Parathyroid adenoma (tissue), 2 donors: ENCODE results near the gene PCBD2.
A peak's percentile ranks its signal among the peaks of the same experiment; 100 is the strongest.
"Not testable (repeated sequence)": the region's sequence is repeated elsewhere in the genome, so short reads cannot be mapped to it uniquely, and the experiment has no call there.

ENCODE experiments used
- H2AFZ ChIP-seq: fragments of 300-600 bp; sonication (generic); one replicate; pipeline ENCODE4 v1.7.0; 2017; ENCODE audit warnings: antibody characterized with exemption, mild to moderate bottlenecking
- H3K27ac ChIP-seq: fragments of 300-600 bp; sonication (generic); one replicate; pipeline ENCODE4 v1.7.0; 2017
- H3K27me3 ChIP-seq: fragments of 300-600 bp; sonication (generic); one replicate; pipeline ENCODE4 v1.7.0; 2017; ENCODE audit warnings: low read length; ENCODE audit not compliant: control insufficient read depth, insufficient read depth
- H3K36me3 ChIP-seq: fragments of 300-600 bp; sonication (generic); one replicate; pipeline ENCODE4 v1.7.0; 2017; ENCODE audit warnings: low read length; ENCODE audit not compliant: control insufficient read depth, insufficient read depth
- H3K4me1 ChIP-seq: fragments of 300-600 bp; sonication (generic); one replicate; pipeline ENCODE4 v1.7.0; 2017; ENCODE audit warnings: control low read depth
- H3K4me2 ChIP-seq: fragments of 300-600 bp; sonication (generic); one replicate; pipeline ENCODE4 v1.7.0; 2017; ENCODE audit warnings: low read length
- H3K4me3 ChIP-seq: fragments of 300-600 bp; sonication (generic); one replicate; pipeline ENCODE4 v1.7.0; 2017; ENCODE audit warnings: low read depth, low read length
- H3K79me2 ChIP-seq: fragments of 300-600 bp; sonication (generic); one replicate; pipeline ENCODE4 v1.7.0; 2017; ENCODE audit warnings: control low read depth
- H3K9ac ChIP-seq: fragments of 300-600 bp; sonication (generic); one replicate; pipeline ENCODE4 v1.7.0; 2017; ENCODE audit warnings: mild to moderate bottlenecking
- H3K9me3 ChIP-seq: fragments of 300-600 bp; sonication (generic); one replicate; pipeline ENCODE4 v1.7.0; 2017; ENCODE audit warnings: low read length; ENCODE audit not compliant: control insufficient read depth
- TF ChIP-seq, protein P1 (sequence below): fragments of 300-600 bp; sonication (generic); IDR thresholded peaks from one replicate; pipeline ENCODE4 v1.7.0; 2017; ENCODE audit warnings: antibody characterized with exemption, mild to moderate bottlenecking
- donor health status: primary hyperparathyroidism.

Gene PCBD2

DNA sequence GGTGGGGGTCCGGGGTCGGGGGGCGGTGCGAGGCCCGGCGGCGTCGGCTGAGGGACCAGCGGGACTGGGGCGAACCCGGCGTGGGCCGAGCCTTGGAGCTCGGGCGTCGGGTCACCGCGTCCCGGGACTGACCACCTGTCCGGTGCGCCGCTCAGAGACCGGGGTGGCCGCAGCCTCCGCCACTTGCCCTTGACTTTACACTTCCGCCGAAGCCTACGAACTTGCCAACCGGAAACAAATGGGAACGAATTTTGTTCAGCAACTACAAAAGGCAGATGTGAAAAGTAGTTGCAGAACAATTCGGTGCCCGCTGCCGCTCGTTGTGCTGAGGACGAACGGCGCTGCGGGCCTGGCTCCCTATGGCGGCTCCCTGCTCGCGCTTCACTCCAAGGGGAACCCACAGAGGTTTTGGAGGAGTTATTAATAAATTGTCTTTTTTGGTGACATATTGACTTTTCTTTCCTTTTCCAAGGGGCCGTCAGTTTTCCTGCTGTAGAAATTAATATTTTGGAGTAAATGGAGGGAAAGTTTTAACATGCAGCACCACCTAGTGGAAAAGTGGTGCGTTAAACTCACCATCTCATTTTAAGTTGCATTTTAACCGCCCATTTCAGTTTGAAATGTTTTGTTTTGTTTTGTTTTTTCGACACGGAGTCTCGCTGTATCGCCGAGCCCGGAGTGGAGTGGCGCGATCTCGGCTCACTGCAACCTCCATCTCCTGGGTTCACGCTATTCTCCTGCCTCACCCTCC is 490 bp downstream of the PCBD2 start:
- Histone ChIP-seq H3K4me1 (no peaks in the 10 kb centered on the region), H2AFZ (peak overlapping the region; percentile 79), H3K4me3 (peak overlapping the region; percentile 70), H3K27me3 (no peaks in the 10 kb centered on the region), H3K4me2 (peak overlapping the region; percentile 77), H3K36me3 (no peaks in the 10 kb centered on the region), H3K9ac (no peak overlapping the region), H3K27ac (peak overlapping the region; percentile 88), H3K9me3 (no peaks in the 10 kb centered on the region), H3K79me2 (peaks cover 12% of the 10 kb centered on the region)
- TF ChIP-seq, protein P1, sequence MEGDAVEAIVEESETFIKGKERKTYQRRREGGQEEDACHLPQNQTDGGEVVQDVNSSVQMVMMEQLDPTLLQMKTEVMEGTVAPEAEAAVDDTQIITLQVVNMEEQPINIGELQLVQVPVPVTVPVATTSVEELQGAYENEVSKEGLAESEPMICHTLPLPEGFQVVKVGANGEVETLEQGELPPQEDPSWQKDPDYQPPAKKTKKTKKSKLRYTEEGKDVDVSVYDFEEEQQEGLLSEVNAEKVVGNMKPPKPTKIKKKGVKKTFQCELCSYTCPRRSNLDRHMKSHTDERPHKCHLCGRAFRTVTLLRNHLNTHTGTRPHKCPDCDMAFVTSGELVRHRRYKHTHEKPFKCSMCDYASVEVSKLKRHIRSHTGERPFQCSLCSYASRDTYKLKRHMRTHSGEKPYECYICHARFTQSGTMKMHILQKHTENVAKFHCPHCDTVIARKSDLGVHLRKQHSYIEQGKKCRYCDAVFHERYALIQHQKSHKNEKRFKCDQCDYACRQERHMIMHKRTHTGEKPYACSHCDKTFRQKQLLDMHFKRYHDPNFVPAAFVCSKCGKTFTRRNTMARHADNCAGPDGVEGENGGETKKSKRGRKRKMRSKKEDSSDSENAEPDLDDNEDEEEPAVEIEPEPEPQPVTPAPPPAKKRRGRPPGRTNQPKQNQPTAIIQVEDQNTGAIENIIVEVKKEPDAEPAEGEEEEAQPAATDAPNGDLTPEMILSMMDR: peak; percentile 84

DNA sequence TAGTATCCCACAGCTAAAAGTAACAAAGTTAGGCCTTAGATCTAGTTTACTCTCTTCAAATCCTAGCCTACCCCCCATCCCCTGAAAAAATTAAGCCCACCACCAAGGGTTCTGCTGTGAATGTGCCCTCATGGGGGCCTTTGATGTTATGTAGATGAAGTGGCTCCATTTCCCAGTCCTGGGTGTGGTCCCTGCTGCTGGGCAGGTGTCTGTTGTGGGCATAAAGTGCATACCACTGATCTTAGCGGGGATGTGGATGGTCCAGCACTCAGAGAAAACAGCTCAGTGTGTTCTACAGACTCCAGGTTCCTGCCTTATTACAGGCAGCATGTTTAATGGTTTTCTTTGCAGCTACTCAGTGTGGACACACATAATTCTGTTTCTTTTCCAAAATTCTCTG is 1.9 kb downstream of the PCBD2 start:
- Histone ChIP-seq H2AFZ (no peak overlapping the region), H3K9ac (no peak overlapping the region), H3K27ac (no peak overlapping the region), H3K36me3 (no peaks in the 10 kb centered on the region), H3K4me1 (no peaks in the 10 kb centered on the region), H3K27me3 (no peaks in the 10 kb centered on the region), H3K9me3 (no peaks in the 10 kb centered on the region), H3K4me2 (no peak overlapping the region), H3K79me2 (peaks cover 15% of the 10 kb centered on the region), H3K4me3 (no peak overlapping the region)
- TF ChIP-seq, protein P1: no peak

DNA sequence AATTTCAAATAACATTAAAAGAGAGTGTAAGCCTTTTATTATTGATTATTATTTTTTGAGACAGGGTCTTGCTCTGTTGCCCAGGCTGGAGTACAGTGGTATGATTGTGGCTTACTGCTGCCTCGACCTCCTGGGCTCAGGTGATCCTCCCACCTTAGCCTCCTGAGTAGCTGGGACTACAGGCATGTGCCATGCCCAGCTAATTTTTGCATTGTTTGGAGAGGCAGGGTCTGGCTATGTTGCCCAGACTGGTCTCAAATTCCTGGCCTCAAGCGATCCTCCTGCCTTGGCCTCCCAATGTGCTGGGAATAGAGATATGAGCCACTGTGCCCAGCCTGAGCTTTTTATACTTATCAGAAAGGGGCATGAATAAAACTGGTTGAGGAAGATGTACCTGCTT is 5.8 kb downstream of the PCBD2 start:
- H3K4me3 ChIP-seq, H3K9me3 ChIP-seq, H3K36me3 ChIP-seq, H3K9ac ChIP-seq, H3K27me3 ChIP-seq, H2AFZ ChIP-seq, H3K27ac ChIP-seq, H3K4me1 ChIP-seq, H3K4me2 ChIP-seq: not testable (repeated sequence)
- peaks cover 22% of the 10 kb centered on the region for H3K79me2 ChIP-seq

DNA sequence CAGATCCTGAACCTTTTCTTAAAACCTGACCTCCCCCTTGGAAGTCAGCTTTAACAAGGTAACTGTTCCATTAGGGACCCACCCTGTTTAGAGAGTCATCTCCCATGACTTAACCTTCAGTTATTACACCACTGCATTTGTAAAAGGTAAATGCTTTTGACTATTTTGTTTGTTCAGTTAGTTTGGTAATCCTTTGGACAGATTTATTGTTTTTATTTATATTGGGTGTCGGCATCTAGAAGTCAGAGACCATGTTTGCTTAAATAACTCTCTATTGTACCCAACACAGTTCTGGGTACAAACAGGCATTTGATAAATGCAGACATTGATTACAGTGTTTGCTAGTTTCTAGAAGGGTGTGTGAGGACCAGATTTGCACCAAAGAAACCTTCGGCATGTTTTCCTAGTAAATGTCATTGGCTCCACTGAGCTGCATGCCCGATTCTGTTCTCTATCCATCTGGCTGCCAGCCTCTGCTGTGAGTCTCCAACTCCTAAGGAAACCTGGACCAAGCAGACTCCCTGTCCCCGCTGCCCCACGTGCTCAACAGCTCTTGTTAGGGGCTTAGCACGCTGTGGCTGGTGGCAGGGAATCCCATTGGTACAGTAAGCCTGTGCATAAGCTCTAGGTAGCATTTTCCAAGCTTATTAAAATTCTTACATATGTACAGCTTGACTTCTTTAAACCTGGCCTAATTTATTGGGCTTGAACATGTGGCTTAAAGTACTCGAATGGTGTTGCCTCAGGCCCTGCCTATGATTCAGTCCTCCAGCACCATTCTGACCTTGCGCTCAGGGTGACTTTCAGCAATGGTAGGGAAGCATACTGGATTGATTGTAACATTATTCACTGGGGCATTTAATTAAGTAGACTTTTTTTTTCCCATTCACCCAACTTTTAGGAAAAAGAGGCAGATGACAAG is 6.6 kb downstream of the PCBD2 start:
- Histone ChIP-seq H3K9me3 (no peaks in the 10 kb centered on the region), H3K27me3 (no peaks in the 10 kb centered on the region), H3K27ac (no peak overlapping the region), H3K36me3 (no peaks in the 10 kb centered on the region), H3K4me3 (no peak overlapping the region), H3K9ac (no peak overlapping the region), H3K4me2 (no peak overlapping the region), H2AFZ (no peak overlapping the region), H3K4me1 (no peaks in the 10 kb centered on the region), H3K79me2 (peaks cover 20% of the 10 kb centered on the region)
- TF ChIP-seq, protein P1: no peak

- H2AFZ ChIP-seq: no peak overlapping the region
- TF ChIP-seq, protein P1: no peak
- H3K9ac ChIP-seq: no peak overlapping the region
- no peaks in the 10 kb centered on the region for H3K4me1 ChIP-seq
- peaks cover 20% of the 10 kb centered on the region for H3K79me2 ChIP-seq
- no peak overlapping the region for H3K4me3 ChIP-seq
- H3K27me3 ChIP-seq: no peaks in the 10 kb centered on the region
- H3K4me2 ChIP-seq: no peak overlapping the region
- no peaks in the 10 kb centered on the region for H3K36me3 ChIP-seq
- no peak overlapping the region for H3K27ac ChIP-seq
- H3K9me3 ChIP-seq: no peaks in the 10 kb centered on the region
Measured at GRCh38 chr5:134913254-134913653, 8.3 kb downstream of the PCBD2 start.
